AG09309 (cell line): Measurements from ENCODE around the gene HTR1D.

Experiments used
- DNase-seq: peaks from one replicate; pipeline ENCODE4 v3.0.0-alpha.2; 2010; ENCODE audit warnings: low read depth
- H3K4me3 ChIP-seq: 2 replicates; pipeline ENCODE4 v1.5.1; 2011; ENCODE audit warnings: mild to moderate bottlenecking, low read depth, low read length, moderate library complexity; ENCODE audit not compliant: control insufficient read depth
- TF ChIP-seq, protein P1 (sequence below): IDR thresholded peaks from 2 replicates; pipeline ENCODE4 v1.5.1; 2011; ENCODE audit warnings: mild to moderate bottlenecking, low read depth, low read length, inconsistent platforms; ENCODE audit not compliant: insufficient read depth, control insufficient read depth; ENCODE audit errors: missing control alignments

HTR1D gene

DNA sequence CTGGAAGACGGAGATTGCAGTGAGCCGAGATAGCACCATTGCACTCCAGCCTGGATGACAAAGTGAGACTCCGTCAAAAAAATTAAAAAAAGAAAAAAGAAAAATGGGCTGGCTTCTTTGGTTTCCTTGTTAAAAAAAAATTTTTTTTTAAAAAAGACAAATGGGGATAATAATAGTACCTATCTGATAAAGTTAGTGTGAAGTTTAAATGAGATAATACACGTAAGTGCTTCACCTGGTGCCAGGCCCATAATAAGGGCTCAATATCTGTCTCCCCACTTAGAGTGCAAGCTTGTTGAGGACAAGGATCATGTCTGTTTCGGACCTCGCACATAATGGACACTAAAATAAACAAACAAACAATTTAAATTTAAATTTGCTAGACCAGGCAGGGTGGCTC is 30.0 kb upstream of the HTR1D start:
- TF ChIP-seq, protein P1, sequence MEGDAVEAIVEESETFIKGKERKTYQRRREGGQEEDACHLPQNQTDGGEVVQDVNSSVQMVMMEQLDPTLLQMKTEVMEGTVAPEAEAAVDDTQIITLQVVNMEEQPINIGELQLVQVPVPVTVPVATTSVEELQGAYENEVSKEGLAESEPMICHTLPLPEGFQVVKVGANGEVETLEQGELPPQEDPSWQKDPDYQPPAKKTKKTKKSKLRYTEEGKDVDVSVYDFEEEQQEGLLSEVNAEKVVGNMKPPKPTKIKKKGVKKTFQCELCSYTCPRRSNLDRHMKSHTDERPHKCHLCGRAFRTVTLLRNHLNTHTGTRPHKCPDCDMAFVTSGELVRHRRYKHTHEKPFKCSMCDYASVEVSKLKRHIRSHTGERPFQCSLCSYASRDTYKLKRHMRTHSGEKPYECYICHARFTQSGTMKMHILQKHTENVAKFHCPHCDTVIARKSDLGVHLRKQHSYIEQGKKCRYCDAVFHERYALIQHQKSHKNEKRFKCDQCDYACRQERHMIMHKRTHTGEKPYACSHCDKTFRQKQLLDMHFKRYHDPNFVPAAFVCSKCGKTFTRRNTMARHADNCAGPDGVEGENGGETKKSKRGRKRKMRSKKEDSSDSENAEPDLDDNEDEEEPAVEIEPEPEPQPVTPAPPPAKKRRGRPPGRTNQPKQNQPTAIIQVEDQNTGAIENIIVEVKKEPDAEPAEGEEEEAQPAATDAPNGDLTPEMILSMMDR: no peak
- no peak overlapping the region for H3K4me3 ChIP-seq
- DNase-seq: no peak

DNA sequence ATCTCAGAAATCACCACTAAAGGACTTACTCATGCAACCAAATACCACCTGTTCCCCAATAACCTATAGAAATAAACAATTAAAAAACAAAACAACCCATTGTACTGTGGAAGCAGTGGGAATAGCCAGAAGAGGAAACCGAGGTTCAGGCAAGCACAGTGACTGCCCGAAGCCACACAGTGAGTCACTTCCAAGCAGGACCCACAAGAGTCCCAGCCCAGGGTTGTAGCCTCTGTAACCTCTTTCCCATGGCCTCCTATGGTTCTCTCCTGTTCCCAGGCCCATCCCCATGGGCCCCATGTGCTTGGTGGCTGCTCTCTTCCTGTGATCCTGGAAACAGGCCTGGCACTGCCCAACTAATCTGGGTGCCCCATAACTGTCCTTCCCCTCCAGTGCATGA is 29.0 kb upstream of the HTR1D start:
- H3K4me3 ChIP-seq: no peak overlapping the region
- TF ChIP-seq, protein P1: no peak
- no peak for DNase-seq

DNA sequence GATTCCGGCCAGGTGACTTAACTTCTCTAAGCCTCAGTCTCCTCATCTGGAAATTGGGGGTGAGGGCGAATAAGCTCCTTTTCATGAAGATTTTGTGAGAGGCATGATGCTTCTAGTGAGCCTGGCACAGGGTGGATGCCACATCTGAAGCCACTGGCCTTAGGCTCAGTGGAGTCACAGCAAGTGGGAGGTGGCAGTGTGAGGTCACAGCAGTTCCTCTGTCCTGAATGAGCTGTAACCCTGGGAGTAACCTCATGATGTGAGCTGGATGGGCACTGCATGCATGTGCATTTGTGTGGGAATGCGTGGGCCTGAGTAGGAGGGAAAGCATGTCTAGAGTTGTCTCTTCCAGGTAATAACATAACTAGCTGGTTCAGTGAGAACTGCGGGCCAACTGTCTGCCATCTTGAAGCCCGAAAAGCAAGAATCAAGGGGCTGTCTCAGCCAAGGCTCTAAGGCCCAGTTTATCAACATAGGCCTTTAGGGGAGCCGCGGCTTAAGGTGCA is 27.0 kb upstream of the HTR1D start:
- no peak overlapping the region for H3K4me3 ChIP-seq
- DNase-seq: no peak
- TF ChIP-seq, protein P1: no peak

DNA sequence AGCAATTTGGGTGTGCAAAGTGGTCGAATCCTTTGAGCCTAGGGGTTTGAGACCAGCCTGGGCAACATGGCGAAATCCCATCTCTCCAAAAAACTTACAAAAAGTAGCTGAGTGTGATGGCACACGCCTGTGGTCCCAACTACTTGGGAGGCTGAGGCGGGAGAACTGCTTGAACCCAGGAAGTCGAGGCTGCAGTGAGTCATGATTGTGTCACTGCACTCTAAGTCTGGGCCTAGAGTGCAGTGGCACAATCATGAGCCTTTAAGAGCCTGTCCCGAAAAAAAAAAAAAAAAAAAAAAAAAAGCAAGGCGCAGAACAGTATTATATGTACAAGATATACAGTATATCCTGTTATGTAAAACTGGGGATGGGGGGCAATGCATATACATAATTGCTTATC is 25.1 kb upstream of the HTR1D start:
- TF ChIP-seq, protein P1: no peak
- no peak for DNase-seq
- H3K4me3 ChIP-seq: no peak overlapping the region

DNA sequence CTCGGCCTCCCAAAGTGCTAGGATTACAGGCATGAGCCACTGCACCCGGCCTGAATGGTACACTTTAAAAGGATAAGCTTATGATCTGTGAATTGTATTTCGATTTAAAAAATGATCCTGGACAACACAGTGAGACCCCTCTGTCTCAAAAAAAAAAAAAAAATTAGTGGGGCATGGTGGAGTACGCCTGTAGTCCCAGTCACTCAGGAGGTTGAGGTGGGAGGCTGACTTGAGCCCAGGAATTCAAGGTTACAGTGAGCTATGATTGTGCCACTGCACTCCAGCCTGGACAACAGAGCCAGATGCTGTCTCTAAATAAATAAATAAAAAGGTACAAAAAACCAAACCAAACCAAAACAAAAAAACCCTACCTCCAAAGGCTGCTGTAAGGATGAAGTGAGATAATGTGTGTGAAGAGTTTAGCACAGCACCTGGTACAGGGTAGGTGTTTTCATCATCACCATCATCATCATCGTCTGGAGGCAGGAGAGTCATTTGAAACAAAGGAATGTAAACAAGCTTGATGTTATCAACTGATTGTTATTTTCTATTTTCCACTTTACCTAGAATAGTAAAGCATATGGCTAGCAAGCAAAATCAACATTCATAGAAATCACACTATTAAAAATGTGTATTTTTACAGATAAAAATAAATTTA is 22.5 kb upstream of the HTR1D start:
- TF ChIP-seq, protein P1: no peak
- no peak for DNase-seq
- H3K4me3 ChIP-seq: no peak overlapping the region

DNA sequence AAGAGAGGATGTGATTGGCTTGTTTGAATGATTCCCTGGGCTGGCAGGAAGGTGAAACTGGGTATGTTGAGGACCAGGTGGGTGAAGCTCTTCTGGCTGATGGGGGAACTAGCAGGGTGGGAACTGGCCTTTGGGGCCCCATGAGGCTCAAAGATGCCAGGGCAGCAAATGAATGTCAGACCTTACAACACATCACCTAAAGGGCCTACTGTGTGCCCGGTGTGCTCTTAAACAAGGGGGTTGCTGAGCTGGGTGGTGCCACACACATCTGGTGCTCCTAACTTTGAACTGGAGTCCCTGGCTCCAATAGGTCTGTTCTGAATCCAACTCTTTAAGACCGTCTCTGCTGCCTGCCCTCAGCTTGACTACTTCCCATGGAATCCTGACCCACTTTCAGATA is 21.3 kb upstream of the HTR1D start:
- no peak for DNase-seq
- TF ChIP-seq, protein P1: no peak

More for the DNA sequence above, 21.3 kb upstream of the HTR1D start:
- no peak overlapping the region for H3K4me3 ChIP-seq
